Medulla oblongata (tissue), 1 donor: ENCODE results near the gene WDR64.

Source experiments
- DNase-seq: peaks from one replicate; pipeline ENCODE4 v3.0.0-alpha.2; 2015; ENCODE audit errors: extremely low spot score

WDR64 gene

GRCh38 chr1:241631674-241632073 is 20.4 kb upstream of the WDR64 start:
- DNase-seq = no peak

- DNase-seq = no peak
Observed at GRCh38 chr1:241632987-241633386, 19.1 kb upstream of the WDR64 start.

GRCh38 chr1:241635556-241636152 is 16.4 kb upstream of the WDR64 start:
- no peak for DNase-seq

- no peak for DNase-seq
Observed at GRCh38 chr1:241636291-241636690, 15.8 kb upstream of the WDR64 start.

- no peak for DNase-seq
Observed at GRCh38 chr1:241637046-241637590, 15.0 kb upstream of the WDR64 start.

GRCh38 chr1:241637604-241638003 is 14.5 kb upstream of the WDR64 start:
- DNase-seq = no peak

GRCh38 chr1:241638099-241638682 is 13.9 kb upstream of the WDR64 start:
- DNase-seq = no peak

GRCh38 chr1:241638909-241639622 is 13.0 kb upstream of the WDR64 start:
- peak; percentile 24 for DNase-seq

- DNase-seq = no peak
Observed at GRCh38 chr1:241639623-241640148, 12.4 kb upstream of the WDR64 start.

- DNase-seq = peak; percentile 94
Observed at GRCh38 chr1:241640149-241640866, 11.8 kb upstream of the WDR64 start, which contains the start of the genes CHML and OPN3. Gene CHML, minus strand, starts transcription at chr1:241640369. Its CDS starts 4,603 bp downstream, at chr1:241635766. Gene OPN3, minus strand, starts transcription at chr1:241640369. Its CDS starts 115 bp downstream, at chr1:241640254.

GRCh38 chr1:241640867-241641622 is 11.0 kb upstream of the WDR64 start:
- no peak for DNase-seq

- no peak for DNase-seq
Observed at GRCh38 chr1:241641773-241642592, 10.1 kb upstream of the WDR64 start.

GRCh38 chr1:241642593-241642944 is 9.5 kb upstream of the WDR64 start:
- DNase-seq = no peak

- no peak for DNase-seq
Observed at GRCh38 chr1:241644259-241644658, 7.8 kb upstream of the WDR64 start.

- DNase-seq = no peak
Observed at GRCh38 chr1:241645199-241645598, 6.9 kb upstream of the WDR64 start.

GRCh38 chr1:241646201-241646600 is 5.9 kb upstream of the WDR64 start:
- DNase-seq = no peak

- no peak for DNase-seq
Observed at GRCh38 chr1:241647658-241648057, 4.4 kb upstream of the WDR64 start.

- no peak for DNase-seq
Observed at GRCh38 chr1:241648159-241648558, 3.9 kb upstream of the WDR64 start.

GRCh38 chr1:241654019-241654418 is 1.9 kb downstream of the WDR64 start:
- no peak for DNase-seq

GRCh38 chr1:241654641-241655040 is 2.6 kb downstream of the WDR64 start:
- no peak for DNase-seq
